AG04450 (cell line): ENCODE results near the gene FAR1. TPM values are rescaled to one million over a fixed set of nuclear protein-coding genes. Genes with fewer than 3 reads are reported as not detected.

Experiments
- CTCF ChIA-PET: fragments of 300-600, 350-600 bp; formaldehyde crosslinking; extraction: SDS; loops from one replicate; lab custom pipeline; 2022; ENCODE audit warnings: antibody characterized with exemption, inconsistent platforms; lab: Charles Lee
- POLR2A ChIA-PET: fragments of 350-600 bp; formaldehyde crosslinking; extraction: SDS; loops from one replicate; lab custom pipeline; 2021; ENCODE audit warnings: antibody characterized with exemption, inconsistent platforms; lab: Yijun Ruan, JAX
- DNase-seq: peaks from one replicate; pipeline ENCODE4 v3.0.0-alpha.2; 2011; ENCODE audit warnings: low read depth, low spot score
- H3K27ac ChIP-seq: one replicate; pipeline ENCODE4 v1.5.1; 2012; ENCODE audit warnings: low read depth, low read length, control low read depth
- H3K27me3 ChIP-seq: one replicate; pipeline ENCODE4 v1.6.0; 2012; ENCODE audit warnings: low read length; ENCODE audit not compliant: control insufficient read depth, insufficient read depth
- H3K4me3 ChIP-seq: 2 replicates; pipeline ENCODE4 v1.5.1; 2011; ENCODE audit warnings: mild to moderate bottlenecking, low read depth, low read length, control low read depth
- H3K9me3 ChIP-seq: 2 replicates; pipeline ENCODE4 v1.5.1; 2012; ENCODE audit warnings: low read length; ENCODE audit not compliant: control insufficient read depth, insufficient read depth
- polyA plus RNA-seq: library from polyadenylated mRNA; depleted of rRNA; stranded (reverse); fragments of >200 nt; gene quantifications from 2 replicates; pipeline ENCODE4 v1.2.3, GENCODE V29; 2011
- TF ChIP-seq, protein P1 (sequence below): IDR thresholded peaks from 2 replicates; pipeline ENCODE4 v1.5.1; 2011; ENCODE audit warnings: low read depth, low read length, control low read depth, inconsistent platforms

FAR1 gene
- polyA plus RNA-seq, 1 experiment = 71.7 TPM

GRCh38 chr11:13666708-13667107 lies 1.8 kb upstream of the FAR1 start:
- no peaks in the 10 kb centered on the region for H3K27me3 ChIP-seq
- CTCF ChIA-PET = interaction anchor here (1.2 to 1.4 kb wide), 4 partner anchors 9 to 20 kb away, joined by 3 to 5 read pairs (median 4); no protein-coding TSS in a partner anchor
- no peak overlapping the region for H3K4me3 ChIP-seq
- H3K27ac ChIP-seq = no peak overlapping the region
- POLR2A ChIA-PET = no interaction called here
- no peak for DNase-seq
- H3K9me3 ChIP-seq = no peaks in the 10 kb centered on the region; the same call in 1 of the 2 replicates
- TF ChIP-seq, protein P1, sequence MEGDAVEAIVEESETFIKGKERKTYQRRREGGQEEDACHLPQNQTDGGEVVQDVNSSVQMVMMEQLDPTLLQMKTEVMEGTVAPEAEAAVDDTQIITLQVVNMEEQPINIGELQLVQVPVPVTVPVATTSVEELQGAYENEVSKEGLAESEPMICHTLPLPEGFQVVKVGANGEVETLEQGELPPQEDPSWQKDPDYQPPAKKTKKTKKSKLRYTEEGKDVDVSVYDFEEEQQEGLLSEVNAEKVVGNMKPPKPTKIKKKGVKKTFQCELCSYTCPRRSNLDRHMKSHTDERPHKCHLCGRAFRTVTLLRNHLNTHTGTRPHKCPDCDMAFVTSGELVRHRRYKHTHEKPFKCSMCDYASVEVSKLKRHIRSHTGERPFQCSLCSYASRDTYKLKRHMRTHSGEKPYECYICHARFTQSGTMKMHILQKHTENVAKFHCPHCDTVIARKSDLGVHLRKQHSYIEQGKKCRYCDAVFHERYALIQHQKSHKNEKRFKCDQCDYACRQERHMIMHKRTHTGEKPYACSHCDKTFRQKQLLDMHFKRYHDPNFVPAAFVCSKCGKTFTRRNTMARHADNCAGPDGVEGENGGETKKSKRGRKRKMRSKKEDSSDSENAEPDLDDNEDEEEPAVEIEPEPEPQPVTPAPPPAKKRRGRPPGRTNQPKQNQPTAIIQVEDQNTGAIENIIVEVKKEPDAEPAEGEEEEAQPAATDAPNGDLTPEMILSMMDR = no peak

- H3K27ac ChIP-seq = no peak overlapping the region
- CTCF ChIA-PET = interaction anchor here (0.6 to 1.4 kb wide), 13 partner anchors 9 to 203 kb away, joined by 3 to 13 read pairs (median 3); no protein-coding TSS in a partner anchor
- H3K9me3 ChIP-seq = no peaks in the 10 kb centered on the region; the same call in 1 of the 2 replicates
- H3K27me3 ChIP-seq = no peaks in the 10 kb centered on the region
- H3K4me3 ChIP-seq = no peak overlapping the region
- POLR2A ChIA-PET = no interaction called here
- TF ChIP-seq, protein P1 = no peak
- no peak for DNase-seq
Measured at GRCh38 chr11:13667245-13667644, 1.2 kb upstream of the FAR1 start.

GRCh38 chr11:13667795-13668101 lies 720 bp upstream of the FAR1 start:
- H3K9me3 ChIP-seq = no peaks in the 10 kb centered on the region; the same call in 1 of the 2 replicates
- DNase-seq = no peak
- peak overlapping the region; percentile 81 for H3K4me3 ChIP-seq
- TF ChIP-seq, protein P1 = no peak
- POLR2A ChIA-PET = no interaction called here
- peak overlapping the region; percentile 54 for H3K27ac ChIP-seq
- CTCF ChIA-PET = interaction anchor here (0.6 to 1.4 kb wide), 13 partner anchors 8 to 204 kb away, joined by 3 to 13 read pairs (median 3); no protein-coding TSS in a partner anchor
- no peaks in the 10 kb centered on the region for H3K27me3 ChIP-seq

GRCh38 chr11:13668957-13669521 lies 571 bp downstream of the FAR1 start:
- DNase-seq = no peak
- Histone ChIP-seq H3K27me3 (no peaks in the 10 kb centered on the region), H3K4me3 (peak overlapping the region; percentile 78), H3K9me3 (no peaks in the 10 kb centered on the region; the same call in 1 of the 2 replicates), H3K27ac (peak overlapping the region; percentile 22)
- TF ChIP-seq, protein P1 = no peak
- ChIA-PET POLR2A (interaction anchor here (0.6 to 0.7 kb wide), 2 partner anchors 21 to 1447 kb away, joined by 3 read pairs; no protein-coding TSS in a partner anchor), CTCF (no interaction called here)
